GM12878 (cell line): Measurements from ENCODE around the gene GYPC. TPM values are rescaled to one million over a fixed set of nuclear protein-coding genes. Genes with fewer than 3 reads are reported as not detected.

Experiments used
- ATAC-seq: fragments of 200-7000 bp; cut with Tn5 transposase; 3 replicates; pipeline ENCODE4 v1.9.1; 2020; ENCODE audit warnings: mild to moderate bottlenecking, moderate library complexity
- BruUV-seq: library from RNA; stranded (reverse); fragments of 400-500 nt; replicated peaks from 2 replicates; lab custom pipeline; 2021; lab: Mats Ljungman, UMichigan
- CTCF ChIA-PET: fragments of 300-600 bp; sonication (Branson Sonifier 250); formaldehyde crosslinking; extraction: SDS; loops from one replicate; lab custom pipeline; 2021; ENCODE audit warnings: inconsistent platforms; lab: Yijun Ruan, JAX
- POLR2A ChIA-PET: fragments of 350-600 bp; formaldehyde crosslinking; extraction: SDS; loops from one replicate; lab custom pipeline; 2021; ENCODE audit warnings: inconsistent platforms; lab: Charles Lee
- RAD21 ChIA-PET: fragments of 300-600 bp; sonication (Branson Sonifier 250); formaldehyde crosslinking; loops from one replicate; lab custom pipeline; 2023; ENCODE audit warnings: antibody characterized with exemption; ENCODE audit not compliant: unreplicated experiment; lab: Charles Lee
- SMC1A ChIA-PET: fragments of 300-600 bp; sonication (Branson Sonifier 250); formaldehyde crosslinking; loops from one replicate; lab custom pipeline; 2023; ENCODE audit not compliant: unreplicated experiment, uncharacterized antibody; lab: Charles Lee
- DNase-seq: peaks from one replicate; pipeline ENCODE4 v3.0.0-alpha.2; 2011; ENCODE audit warnings: low read depth, low spot score
- FAIRE-seq: peaks from 3 replicates; lab custom pipeline; 2011; peaks lifted over from hg19 to GRCh38; lab: Jason Lieb, UNC
- H2AFZ ChIP-seq: 2 replicates; pipeline ENCODE4 v1.6.0; 2011; ENCODE audit warnings: low read depth, low read length, control low read depth; ENCODE audit not compliant: control insufficient read depth
- H3K27ac ChIP-seq: 2 replicates; pipeline ENCODE4 v1.5.1; 2011; ENCODE audit warnings: control low read depth; ENCODE audit not compliant: control insufficient read depth, insufficient read depth
- H3K27me3 ChIP-seq, 2 experiments: replicated peaks in 1 of 2; 2 replicates each; pipeline versions ENCODE4 v1.6.0 to v1.6.1; 2011; ENCODE audit warnings: low read length in 1 of 2; ENCODE audit not compliant: control insufficient read depth in 2 of 2, insufficient read depth in 2 of 2
- H3K36me3 ChIP-seq, 2 experiments: 2 replicates each; pipeline ENCODE4 v1.5.1; 2011; ENCODE audit warnings: low read length in 1 of 2; ENCODE audit not compliant: control insufficient read depth in 2 of 2, insufficient read depth in 2 of 2
- H3K4me1 ChIP-seq: 2 replicates; pipeline ENCODE4 v1.6.1; 2011; ENCODE audit warnings: mild to moderate bottlenecking, low read length, moderate library complexity, mixed read lengths; ENCODE audit not compliant: control insufficient read depth, insufficient read depth
- H3K4me2 ChIP-seq: 2 replicates; pipeline ENCODE4 v1.6.0; 2011; ENCODE audit warnings: control low read depth; ENCODE audit not compliant: control insufficient read depth, insufficient read depth
- H3K4me3 ChIP-seq: fragments of 200-600 bp; sonication (generic); 2 replicates; pipeline ENCODE4 v1.5.1; 2016
- H3K79me2 ChIP-seq: 2 replicates; pipeline ENCODE4 v1.6.0; 2011; ENCODE audit warnings: low read length; ENCODE audit not compliant: control insufficient read depth, insufficient read depth
- H3K9ac ChIP-seq: 2 replicates; pipeline ENCODE4 v1.8.0; 2011; ENCODE audit warnings: low read length, control low read depth, mixed read lengths; ENCODE audit not compliant: control insufficient read depth, insufficient read depth
- H3K9me3 ChIP-seq: replicated peaks from 3 replicates; pipeline ENCODE4 v1.5.1; 2011; ENCODE audit warnings: mild to moderate bottlenecking, low read length; ENCODE audit not compliant: control insufficient read depth, insufficient read depth
- H4K20me1 ChIP-seq: 2 replicates; pipeline ENCODE4 v1.6.0; 2011; ENCODE audit not compliant: control insufficient read depth, insufficient read depth
- BCL3 ChIP-seq: IDR thresholded peaks from 2 replicates; pipeline ENCODE4 v1.6.1; 2011; ENCODE audit warnings: borderline replicate concordance, low read depth, mild to moderate bottlenecking, moderate library complexity, low read length; ENCODE audit not compliant: insufficient read depth, poor library complexity, severe bottlenecking
- EGR1 ChIP-seq, 2 experiments: IDR thresholded peaks; 1 replicate in 1 of 2; 2 replicates in 1 of 2; pipeline ENCODE4 v1.6.1; 2011 to 2012; ENCODE audit warnings: low read depth in 2 of 2, low read length in 2 of 2, borderline replicate concordance in 1 of 2, mild to moderate bottlenecking in 1 of 2, moderate library complexity in 1 of 2
- ESRRA ChIP-seq: IDR thresholded peaks from 2 replicates; pipeline ENCODE4 v1.6.1; 2012; ENCODE audit warnings: mild to moderate bottlenecking, low read length, improper control_type of control experiment
- FOXM1 ChIP-seq: IDR thresholded peaks from 2 replicates; pipeline ENCODE4 v1.6.1; 2012; ENCODE audit warnings: low read depth, mild to moderate bottlenecking, inconsistent platforms, low read length, moderate library complexity
- HDGF ChIP-seq: fragments of 450-650 bp; IDR thresholded peaks from 2 replicates; pipeline ENCODE4 v1.6.1; 2016; ENCODE audit warnings: antibody characterized with exemption
- IRF5 ChIP-seq: fragments of 450-650 bp; IDR thresholded peaks from 2 replicates; pipeline ENCODE4 v1.6.1; 2017; ENCODE audit warnings: borderline replicate concordance
- MAX ChIP-seq: IDR thresholded peaks from 2 replicates; pipeline ENCODE4 v1.6.1; 2012; ENCODE audit warnings: low read depth, low read length, improper control_type of control experiment
- MEF2B ChIP-seq: fragments of 450-650 bp; IDR thresholded peaks from 2 replicates; pipeline ENCODE4 v1.6.1; 2018; ENCODE audit warnings: mild to moderate bottlenecking, moderate library complexity; ENCODE audit not compliant: partially characterized antibody, poor library complexity, severe bottlenecking
- POLR2AphosphoS2 ChIP-seq: IDR thresholded peaks from 2 replicates; pipeline ENCODE4 v1.6.1; 2011; ENCODE audit warnings: low read depth, mild to moderate bottlenecking, low read length, improper control_type of control experiment, moderate library complexity
- RELA ChIP-seq: fragments of 450-650 bp; IDR thresholded peaks from 2 replicates; pipeline ENCODE4 v1.8.0; 2014; ENCODE audit warnings: borderline replicate concordance; ENCODE audit not compliant: partially characterized antibody
- REST ChIP-seq: IDR thresholded peaks from 2 replicates; pipeline ENCODE4 v1.6.1; 2012; ENCODE audit warnings: mild to moderate bottlenecking, low read depth, low read length
- SMC3 ChIP-seq: IDR thresholded peaks from 2 replicates; pipeline ENCODE4 v1.6.1; 2011; ENCODE audit warnings: low read length, improper control_type of control experiment, borderline replicate concordance
- SREBF1 ChIP-seq: IDR thresholded peaks from 2 replicates; pipeline ENCODE4 v1.6.1; 2012; ENCODE audit warnings: mild to moderate bottlenecking, low read length
- TBL1XR1 ChIP-seq: IDR thresholded peaks from 2 replicates; pipeline ENCODE4 v1.6.1; 2012; ENCODE audit warnings: low read depth, low read length, improper control_type of control experiment
- WGBS: methylation state at CpG from one replicate; pipeline ENCODE4 v1.1.6; 2016; ENCODE audit warnings: low lambda C conversion rate; ENCODE audit not compliant: insufficient replicate concordance, insufficient coverage; ENCODE audit errors: missing lambda C conversion rate; 5-methylcytosine and 5-hydroxymethylcytosine counted together
- in situ Hi-C: fragments of 300-500 bp; cut with MboI; formaldehyde crosslinking; loops from 9 replicates; pipeline ENCODE4 v1.14.3; 2018; ENCODE audit warnings: mixed read lengths
- intact Hi-C: fragments of 100-400 bp; cut with micrococcal nuclease; formaldehyde crosslinking; loops from one replicate; pipeline ENCODE4 v1.14.2; 2022; ENCODE audit not compliant: unreplicated experiment
- polyA plus RNA-seq, 11 experiments: library from polyadenylated mRNA; depleted of rRNA in 4 of 11; unstranded in 6 of 11; stranded (reverse) in 5 of 11; fragments of >200 nt; fragmentation: Nextera tagmentation in 4 of 11; fragmentation: Illumina TruSeq in 1 of 11; extraction: Ambion mirVana in 4 of 11; extraction: Trizol in 1 of 11; gene quantifications; 1 replicate in 1 of 11; 2 replicates in 10 of 11; pipeline versions ENCODE4 v1.2.1 to v1.2.3, GENCODE V29; 2011 to 2016; ENCODE audit warnings: inconsistent platforms in 2 of 11, missing spikeins in 2 of 11, low read depth in 1 of 11
- total RNA-seq, 4 experiments: library from RNA; depleted of rRNA in 3 of 4; stranded (reverse); fragments of >200 nt in 3 of 4; fragmentation: Illumina TruSeq in 1 of 4; extraction: Trizol in 1 of 4; gene quantifications; 2 replicates each; pipeline versions ENCODE4 v1.2.1 to v1.2.3, GENCODE V29; 2013 to 2021

GYPC gene
- total and polyA plus RNA-seq, 10 of the 15 experiments (the other 5 are each of a cell fraction or from before 2014, with no cell fraction given) = 26.2 to 150 (median 81.4) TPM

- TF ChIP-seq EGR1 (IDR thresholded peaks at IDR 0.05; ENCODE audit: borderline replicate concordance in 1 of 2, low read depth in 2 of 2, low read length in 2 of 2) (no peak), RELA (no peak)
Observed at GRCh38 chr2:126685629-126686028, 29.7 kb downstream of the GYPC start (continued).

DNA sequence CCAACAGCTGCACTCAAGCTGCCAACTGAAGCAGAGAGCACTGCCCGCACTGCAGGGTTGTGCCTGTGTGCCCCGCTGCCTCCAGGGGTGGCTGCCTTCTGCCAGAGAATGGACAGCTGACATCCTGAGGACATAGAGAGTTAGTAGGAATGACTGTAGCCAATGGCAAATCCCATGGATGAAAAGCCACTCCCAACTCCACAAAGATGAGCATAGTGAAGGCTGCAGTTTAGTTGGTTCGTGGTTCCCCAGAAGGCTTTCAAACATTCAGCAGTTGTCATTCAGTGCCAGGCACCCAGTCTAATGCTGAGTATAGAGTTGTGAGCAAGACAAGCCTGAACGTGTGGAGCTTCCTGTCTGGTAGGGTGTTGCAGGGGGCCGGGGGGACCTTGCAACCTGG is 30.3 kb downstream of the GYPC start:
- no peaks in the 10 kb centered on the region for H4K20me1 ChIP-seq

More for the DNA sequence above, 30.3 kb downstream of the GYPC start:
- peaks cover 0 to 7% of the 10 kb centered on the region in 2 experiments; a peak in 1 of 4 replicates for H3K36me3 ChIP-seq
- H3K27me3 ChIP-seq = no peaks in the 10 kb centered on the region
- H2AFZ ChIP-seq = no peak overlapping the region
- CTCF ChIA-PET = no interaction called here
- FAIRE-seq (no peak), ATAC-seq (no peak), DNase-seq (no peak)
- no peak overlapping the region for H3K9ac ChIP-seq
- no peak overlapping the region for H3K27ac ChIP-seq
- no peak overlapping the region for H3K4me3 ChIP-seq
- POLR2A ChIA-PET = no interaction called here
- BruUV-seq = no TSS peak
- RAD21 ChIA-PET = no interaction called here
- SMC1A ChIA-PET = no interaction called here
- no peak for TF ChIP-seq REST
- TF ChIP-seq MAX = no peak
- no peak for TF ChIP-seq SMC3
- no peak for TF ChIP-seq ESRRA
- TF ChIP-seq SREBF1 = no peak
- TF ChIP-seq MEF2B = no peak
- no peak for TF ChIP-seq BCL3
- TF ChIP-seq IRF5 = no peak
- no peak for TF ChIP-seq POLR2AphosphoS2
- no peak for TF ChIP-seq TBL1XR1
- TF ChIP-seq FOXM1 = no peak
- no peak for TF ChIP-seq RELA
- TF ChIP-seq HDGF = no peak
- TF ChIP-seq, all 136 proteins: peak for 0
- intact Hi-C loops = no loop called here
- in situ Hi-C loops = no loop called here
- Histone ChIP-seq H3K79me2 (no peaks in the 10 kb centered on the region), H3K4me1 (no peaks in the 10 kb centered on the region), H3K9me3 (no peaks in the 10 kb centered on the region; the same call in 1 of the 3 replicates), H3K4me2 (no peak overlapping the region)
- 86% methylated on average over 5 of the region's 5 CpGs for WGBS
